IMR-90 (cell line): ENCODE measurements around the gene GLMN.

Source experiments
- BHLHE40 ChIP-seq: fragments of 150-350 bp; IDR thresholded peaks from 2 replicates; pipeline ENCODE4 v1.6.1; 2016; ENCODE audit warnings: mild to moderate bottlenecking, low read depth, low read length
- CEBPB ChIP-seq: IDR thresholded peaks from 2 replicates; pipeline ENCODE4 v1.6.1; 2012; ENCODE audit warnings: low read depth, low read length, improper control_type of control experiment
- CHD1 ChIP-seq: IDR thresholded peaks from 2 replicates; pipeline ENCODE4 v1.6.1; 2012; ENCODE audit warnings: low read depth, low read length, improper control_type of control experiment
- CTCF ChIP-seq: conservative IDR thresholded peaks from 2 replicates; pipeline ENCODE4 v1.5.1; 2012; ENCODE audit warnings: mild to moderate bottlenecking, low read depth, low read length, improper control_type of control experiment
- MAZ ChIP-seq: IDR thresholded peaks from 2 replicates; pipeline ENCODE4 v1.6.1; 2012; ENCODE audit warnings: low read depth, mild to moderate bottlenecking, low read length, improper control_type of control experiment, moderate library complexity, borderline replicate concordance
- MXI1 ChIP-seq: IDR thresholded peaks from 2 replicates; pipeline ENCODE4 v1.6.1; 2012; ENCODE audit warnings: low read depth, mild to moderate bottlenecking, low read length, moderate library complexity, borderline replicate concordance
- POLR2A ChIP-seq: IDR thresholded peaks from 2 replicates; pipeline ENCODE4 v1.6.1; 2012; ENCODE audit warnings: mild to moderate bottlenecking, low read depth, low read length
- RAD21 ChIP-seq: IDR thresholded peaks from 2 replicates; pipeline ENCODE4 v1.6.1; 2012; ENCODE audit warnings: low read length, improper control_type of control experiment
- RCOR1 ChIP-seq: IDR thresholded peaks from 2 replicates; pipeline ENCODE4 v1.6.1; 2012; ENCODE audit warnings: mild to moderate bottlenecking, low read length, improper control_type of control experiment; ENCODE audit not compliant: insufficient replicate concordance
- RFX5 ChIP-seq: IDR thresholded peaks from 2 replicates; pipeline ENCODE4 v1.8.0; 2012; ENCODE audit warnings: low read depth, mild to moderate bottlenecking, low read length, moderate library complexity
- SMC3 ChIP-seq: fragments of 150-350 bp; IDR thresholded peaks from 2 replicates; pipeline ENCODE4 v1.6.1; 2016; ENCODE audit warnings: low read depth, mild to moderate bottlenecking, antibody characterized with exemption, low read length, moderate library complexity
- USF2 ChIP-seq: fragments of 150-350 bp; IDR thresholded peaks from 2 replicates; pipeline ENCODE4 v1.6.1; 2017; ENCODE audit warnings: mild to moderate bottlenecking, antibody characterized with exemption, low read length, low read depth
- TF ChIP-seq, protein P1 (sequence below): fragments of 150-350 bp; IDR thresholded peaks from 2 replicates; pipeline ENCODE4 v1.6.1; 2016; ENCODE audit warnings: low read depth, mild to moderate bottlenecking, low read length, moderate library complexity, borderline replicate concordance

DNA sequence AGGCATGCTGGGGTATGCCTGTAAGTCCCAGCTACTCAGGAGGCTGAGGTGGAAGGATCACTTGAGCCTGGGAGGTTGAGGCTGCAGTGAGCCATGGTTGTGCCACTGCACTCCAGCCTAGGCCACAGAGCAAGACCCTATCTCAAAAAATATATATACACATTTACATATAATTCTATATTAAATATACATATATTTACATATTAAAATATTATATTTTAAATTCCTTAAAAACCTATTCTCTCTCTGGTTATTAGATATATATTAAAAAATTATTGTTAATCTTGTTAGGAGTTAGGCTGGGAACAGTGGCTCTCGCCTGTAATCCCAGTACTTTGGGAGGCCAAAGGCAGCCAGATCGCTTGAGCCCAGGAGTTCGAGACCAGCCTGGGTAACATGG is 22.7 kb downstream of the GLMN start:
- TF ChIP-seq POLR2A (no peak), CTCF (no peak), RFX5 (no peak), BHLHE40 (no peak), RAD21 (no peak), USF2 (no peak), MXI1 (no peak), MAZ (no peak), CEBPB (no peak), RCOR1 (no peak), CHD1 (no peak), SMC3 (no peak)
- TF ChIP-seq, protein P1, sequence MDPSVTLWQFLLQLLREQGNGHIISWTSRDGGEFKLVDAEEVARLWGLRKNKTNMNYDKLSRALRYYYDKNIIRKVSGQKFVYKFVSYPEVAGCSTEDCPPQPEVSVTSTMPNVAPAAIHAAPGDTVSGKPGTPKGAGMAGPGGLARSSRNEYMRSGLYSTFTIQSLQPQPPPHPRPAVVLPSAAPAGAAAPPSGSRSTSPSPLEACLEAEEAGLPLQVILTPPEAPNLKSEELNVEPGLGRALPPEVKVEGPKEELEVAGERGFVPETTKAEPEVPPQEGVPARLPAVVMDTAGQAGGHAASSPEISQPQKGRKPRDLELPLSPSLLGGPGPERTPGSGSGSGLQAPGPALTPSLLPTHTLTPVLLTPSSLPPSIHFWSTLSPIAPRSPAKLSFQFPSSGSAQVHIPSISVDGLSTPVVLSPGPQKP, result no peak
